ENCODE data around the gene EPS8L2.

EPS8L2 gene

DNA sequence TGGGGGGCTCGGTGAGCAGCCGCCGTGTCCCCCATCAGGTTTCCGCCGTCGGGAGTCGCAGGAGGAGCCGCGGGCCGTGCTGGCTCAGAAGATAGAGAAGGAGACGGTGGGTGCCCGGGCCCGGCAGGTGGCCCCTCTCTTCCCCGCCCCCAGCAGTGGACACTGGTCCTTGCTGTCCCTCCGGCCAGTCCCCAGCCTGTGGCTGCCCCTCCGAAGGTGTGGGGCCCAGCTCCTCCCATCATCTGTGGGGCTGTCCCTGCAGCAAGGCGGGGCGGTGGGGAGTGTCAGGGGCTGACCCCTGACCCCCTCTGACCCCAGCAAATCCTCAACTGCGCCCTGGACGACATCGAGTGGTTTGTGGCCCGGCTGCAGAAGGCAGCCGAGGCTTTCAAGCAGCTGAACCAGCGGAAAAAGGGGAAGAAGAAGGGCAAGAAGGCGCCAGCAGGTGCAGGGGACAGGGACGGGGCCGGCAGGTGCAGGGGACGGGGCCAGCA is 15.3 kb downstream of the EPS8L2 start:
- TF ChIP-seq, protein P1, sequence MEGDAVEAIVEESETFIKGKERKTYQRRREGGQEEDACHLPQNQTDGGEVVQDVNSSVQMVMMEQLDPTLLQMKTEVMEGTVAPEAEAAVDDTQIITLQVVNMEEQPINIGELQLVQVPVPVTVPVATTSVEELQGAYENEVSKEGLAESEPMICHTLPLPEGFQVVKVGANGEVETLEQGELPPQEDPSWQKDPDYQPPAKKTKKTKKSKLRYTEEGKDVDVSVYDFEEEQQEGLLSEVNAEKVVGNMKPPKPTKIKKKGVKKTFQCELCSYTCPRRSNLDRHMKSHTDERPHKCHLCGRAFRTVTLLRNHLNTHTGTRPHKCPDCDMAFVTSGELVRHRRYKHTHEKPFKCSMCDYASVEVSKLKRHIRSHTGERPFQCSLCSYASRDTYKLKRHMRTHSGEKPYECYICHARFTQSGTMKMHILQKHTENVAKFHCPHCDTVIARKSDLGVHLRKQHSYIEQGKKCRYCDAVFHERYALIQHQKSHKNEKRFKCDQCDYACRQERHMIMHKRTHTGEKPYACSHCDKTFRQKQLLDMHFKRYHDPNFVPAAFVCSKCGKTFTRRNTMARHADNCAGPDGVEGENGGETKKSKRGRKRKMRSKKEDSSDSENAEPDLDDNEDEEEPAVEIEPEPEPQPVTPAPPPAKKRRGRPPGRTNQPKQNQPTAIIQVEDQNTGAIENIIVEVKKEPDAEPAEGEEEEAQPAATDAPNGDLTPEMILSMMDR (IDR thresholded peaks at IDR 0.05; ENCODE audit: borderline replicate concordance, control extremely low read depth, extremely low read depth, insufficient read depth, missing control alignments) = no peak
- in situ Hi-C loops (cut with MboI; ENCODE audit: low sequenced_read_pairs, unreplicated experiment) = loop anchor here (10.0 kb wide), 1 partner anchor 166 kb away; no protein-coding TSS in a partner anchor

GRCh38 chr11:721741-722345 is 15.8 kb downstream of the EPS8L2 start:
- DNase-seq (ENCODE audit: low spot score) = peak; percentile 75
- in situ Hi-C loops (cut with MboI; ENCODE audit: low sequenced_read_pairs, unreplicated experiment) = loop anchor here (10.0 kb wide), 1 partner anchor 167 kb away; no protein-coding TSS in a partner anchor
- TF ChIP-seq, protein P1 (IDR thresholded peaks at IDR 0.05; ENCODE audit: borderline replicate concordance, control extremely low read depth, extremely low read depth, insufficient read depth, missing control alignments) = no peak

More for the DNA sequence above, 15.3 kb downstream of the EPS8L2 start:
- DNase-seq (ENCODE audit: low spot score) = peak; percentile 43

GRCh38 chr11:722346-722811 is 16.3 kb downstream of the EPS8L2 start:
- in situ Hi-C loops (cut with MboI; ENCODE audit: low sequenced_read_pairs, unreplicated experiment) = loop anchor here (10.0 kb wide), 1 partner anchor 168 kb away; no protein-coding TSS in a partner anchor
- TF ChIP-seq, protein P1 (IDR thresholded peaks at IDR 0.05; ENCODE audit: borderline replicate concordance, control extremely low read depth, extremely low read depth, insufficient read depth, missing control alignments) = no peak
- DNase-seq (ENCODE audit: low spot score) = peak; percentile 29

DNA sequence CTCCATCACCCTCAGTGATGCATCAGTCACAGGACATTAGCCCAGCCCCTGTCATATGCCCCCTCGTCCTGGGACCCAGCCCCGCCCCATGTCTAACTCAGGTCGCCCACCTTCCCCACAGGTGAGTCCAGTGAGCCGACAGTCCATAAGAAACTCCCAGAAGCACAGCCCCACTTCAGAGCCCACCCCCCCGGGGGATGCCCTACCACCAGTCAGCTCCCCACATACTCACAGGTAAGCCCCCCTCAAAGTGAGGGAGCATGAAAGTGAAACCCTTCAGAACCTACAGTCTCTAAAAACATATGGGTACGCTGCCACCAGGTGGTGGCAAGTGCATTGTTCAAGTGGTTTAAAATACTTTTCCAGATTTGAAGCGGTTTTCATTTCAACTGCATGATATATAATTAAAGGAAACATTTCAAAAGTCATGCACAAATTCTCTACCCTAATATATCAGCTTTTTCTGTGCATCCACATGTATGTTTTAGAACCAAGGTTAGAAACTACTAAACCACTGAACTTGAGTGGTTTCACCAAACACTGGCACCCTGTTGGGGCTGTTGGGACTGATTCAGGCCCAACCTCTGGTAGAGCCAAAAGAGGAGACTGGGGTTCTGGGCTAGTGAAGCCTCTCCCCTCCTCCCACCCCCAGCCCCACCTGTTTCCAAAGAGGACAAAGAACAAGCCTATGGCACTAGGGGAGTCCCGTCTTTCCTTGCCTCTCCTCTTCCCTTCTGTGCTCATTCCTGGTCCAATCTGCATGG is 17.3 kb downstream of the EPS8L2 start:
- TF ChIP-seq, protein P1 (IDR thresholded peaks at IDR 0.05; ENCODE audit: borderline replicate concordance, control extremely low read depth, extremely low read depth, insufficient read depth, missing control alignments) = peak; percentile 42
- DNase-seq (ENCODE audit: low spot score) = peak; percentile 81
- in situ Hi-C loops (cut with MboI; ENCODE audit: low sequenced_read_pairs, unreplicated experiment) = loop anchor here (10.0 kb wide), 1 partner anchor 169 kb away; no protein-coding TSS in a partner anchor

DNA sequence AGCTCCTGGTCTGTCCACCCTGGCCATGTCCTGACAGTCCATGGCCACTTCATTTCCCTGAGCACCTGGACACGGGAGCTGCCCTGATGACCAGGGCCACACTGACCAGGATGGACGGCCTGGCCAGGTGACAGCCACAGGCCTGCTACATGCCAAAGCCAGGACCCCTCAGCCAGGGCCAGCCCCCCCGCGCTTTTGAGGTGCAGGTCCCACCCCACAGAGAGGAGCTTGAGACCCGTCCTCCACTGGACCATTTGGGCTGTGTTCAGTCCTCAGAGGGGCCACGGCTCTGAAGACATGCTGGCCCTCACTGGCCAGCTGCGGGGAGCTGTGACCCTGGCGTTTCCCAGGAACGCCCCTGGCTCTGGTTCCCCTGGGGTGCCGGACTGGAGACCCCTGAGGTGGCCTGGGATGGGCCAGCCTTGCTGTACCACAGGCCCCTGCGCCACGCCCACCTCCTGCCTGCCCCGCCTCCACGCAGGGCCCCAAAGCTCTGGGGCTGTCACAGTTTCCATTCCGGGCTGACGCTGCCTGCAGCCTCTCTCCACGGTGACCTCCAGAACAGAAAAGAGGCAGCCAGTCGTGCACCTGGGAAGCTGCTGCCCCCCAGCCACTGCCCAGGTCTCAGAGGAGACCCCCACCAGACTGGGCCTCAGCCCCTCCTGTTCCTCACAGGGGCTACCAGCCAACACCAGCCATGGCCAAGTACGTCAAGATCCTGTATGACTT is 18.2 kb downstream of the EPS8L2 start:
- DNase-seq (ENCODE audit: low spot score) = peak; percentile 56
- TF ChIP-seq, protein P1 (IDR thresholded peaks at IDR 0.05; ENCODE audit: borderline replicate concordance, control extremely low read depth, extremely low read depth, insufficient read depth, missing control alignments) = no peak
- in situ Hi-C loops (cut with MboI; ENCODE audit: low sequenced_read_pairs, unreplicated experiment) = loop anchor here (10.0 kb wide), 1 partner anchor 169 kb away; no protein-coding TSS in a partner anchor
